ENCODE measurements around the gene DCTN2. TPM values are rescaled to one million over a fixed set of nuclear protein-coding genes. Genes with fewer than 3 reads are reported as not detected.
A peak's percentile ranks its signal among the peaks of the same experiment; 100 is the strongest.
"Not testable (repeated sequence)": the region's sequence is repeated elsewhere in the genome, so short reads cannot be mapped to it uniquely, and the experiment has no call there.

DCTN2 gene
- polyA plus RNA-seq, 1 donor from 2014 or later = 79.0 TPM

- Mint-ChIP-seq H3K4me3 (peak overlapping the region; percentile 93 to 100 (median 98)), H3K27me3 (peaks cover 1% of the 10 kb centered on the region), H3K36me3 (no peaks in the 10 kb centered on the region), H3K27ac (peak overlapping the region; percentile 99 to 100 (median 100)), H3K4me1 (peaks cover 36 to 39% (median 39%) of the 10 kb centered on the region in 3 donors), H3K9me3 (no peaks in the 10 kb centered on the region)
Observed at GRCh38 chr12:57521525-57522010, 25.4 kb downstream of the DCTN2 start.

GRCh38 chr12:57520053-57520818 lies 26.8 kb downstream of the DCTN2 start, which contains the start of gene DDIT3:
TSS of gene DDIT3 (minus strand) at chr12:57520514. CDS start at chr12:57517406, 3,108 bp downstream.
- Mint-ChIP-seq H3K4me1 (peaks cover 36 to 39% (median 39%) of the 10 kb centered on the region in 3 donors), H3K27ac (peak within 1 kb of the TSS; percentile 99 to 100 (median 100)), H3K27me3 (peaks cover 1% of the 10 kb centered on the region), H3K4me3 (peak within 1 kb of the TSS; percentile 93 to 100 (median 98)), H3K9me3 (no peaks in the 10 kb centered on the region), H3K36me3 (no peaks in the 10 kb centered on the region)

GRCh38 chr12:57519796-57520052 lies 27.3 kb downstream of the DCTN2 start:
- no peaks in the 10 kb centered on the region for H3K9me3 Mint-ChIP-seq

DNA sequence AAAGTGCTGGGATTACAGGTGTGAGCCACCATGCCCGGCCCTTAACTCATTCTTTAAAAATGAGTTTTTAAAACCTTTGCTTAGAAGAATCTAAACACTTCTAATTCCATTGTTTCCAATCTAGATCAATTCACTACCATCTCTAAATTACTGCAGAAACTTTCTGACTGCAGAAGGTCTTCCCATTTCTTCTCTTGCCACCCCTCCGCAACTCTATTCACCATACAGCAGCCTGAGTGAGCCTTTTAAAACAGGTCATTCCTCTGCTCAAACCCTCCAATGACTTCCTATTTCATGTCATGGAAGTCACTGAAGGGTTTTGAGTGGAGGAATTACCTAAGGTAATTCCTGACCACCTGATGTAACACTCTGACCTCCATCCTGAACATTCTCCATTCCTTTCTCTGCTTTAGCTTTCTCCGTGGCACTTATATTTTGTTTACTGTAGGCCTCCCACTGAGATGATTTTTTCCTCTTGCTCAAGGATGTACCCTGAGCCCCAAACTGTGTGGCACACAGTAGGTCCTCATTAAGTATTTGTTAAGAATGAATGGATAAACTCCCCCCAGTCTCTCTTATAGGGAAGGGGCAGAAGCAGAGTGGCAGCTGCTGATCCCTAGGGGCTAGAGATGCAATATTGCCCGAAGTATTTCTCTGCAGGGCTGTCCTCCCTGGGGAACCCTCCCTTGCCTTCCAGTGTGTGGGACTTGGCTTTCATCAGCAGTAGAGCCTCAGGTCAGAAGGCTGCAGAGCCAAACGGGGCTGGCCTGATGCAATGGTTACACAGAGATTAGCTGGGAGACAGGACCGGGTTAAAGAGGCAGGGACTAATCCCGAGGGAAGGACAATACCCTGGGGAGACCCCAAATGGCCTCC lies 27.8 kb downstream of the DCTN2 start:
- Mint-ChIP-seq H3K27ac (peak overlapping the region; percentile 99 to 100 (median 100)), H3K27me3 (peaks cover 1% of the 10 kb centered on the region), H3K9me3 (no peaks in the 10 kb centered on the region), H3K4me3 (peak overlapping the region; percentile 93 to 100 (median 98)), H3K4me1 (peaks cover 29 to 38% (median 33%) of the 10 kb centered on the region in 3 donors), H3K36me3 (no peaks in the 10 kb centered on the region)

More at GRCh38 chr12:57519796-57520052, 27.3 kb downstream of the DCTN2 start:
- H3K27me3 Mint-ChIP-seq = peaks cover 1% of the 10 kb centered on the region
- peaks cover 34 to 39% (median 39%) of the 10 kb centered on the region in 3 donors for H3K4me1 Mint-ChIP-seq
- no peaks in the 10 kb centered on the region for H3K36me3 Mint-ChIP-seq
- H3K27ac Mint-ChIP-seq = peak overlapping the region; percentile 99 to 100 (median 100)
- H3K4me3 Mint-ChIP-seq = peak overlapping the region; percentile 93 to 100 (median 98)

DNA sequence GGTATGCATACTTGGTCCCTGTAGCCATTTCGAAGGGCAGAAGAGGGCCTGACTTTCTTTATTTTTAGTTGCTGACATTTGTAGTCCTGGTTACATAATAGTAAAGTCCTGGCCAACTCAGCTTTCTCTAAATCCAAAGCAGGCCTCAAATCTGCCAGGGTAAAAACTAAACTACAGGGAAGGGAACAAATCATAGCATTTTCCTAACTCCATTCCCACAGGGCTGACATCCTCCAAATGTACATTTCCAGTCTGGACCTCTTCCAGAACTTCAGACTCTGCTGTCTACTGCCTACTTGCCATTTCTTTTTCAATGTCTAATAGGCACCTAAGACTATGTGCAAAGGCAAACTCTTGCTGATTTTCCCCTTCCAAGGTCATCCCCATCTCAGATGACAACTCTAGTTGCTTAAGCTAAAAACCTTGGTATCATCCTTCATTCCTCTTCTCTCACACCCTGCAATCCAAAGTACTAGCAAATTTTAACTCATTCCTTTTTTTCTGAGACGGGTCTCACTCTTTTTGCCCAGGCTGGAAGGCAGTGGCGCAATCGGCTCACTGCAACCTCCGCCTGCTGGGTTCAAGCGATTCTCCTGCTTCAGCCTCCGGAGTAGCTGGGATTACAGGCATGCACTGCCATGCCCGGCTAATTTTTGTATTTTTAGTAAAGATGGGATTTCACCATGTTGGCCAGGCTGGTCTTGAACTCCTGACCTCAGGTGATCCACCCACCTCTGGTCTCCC lies 28.6 kb downstream of the DCTN2 start:
- peak overlapping the region in 2 of 3 donors; percentile 87 to 99 for H3K27ac Mint-ChIP-seq
- peaks cover 22 to 30% (median 25%) of the 10 kb centered on the region in 3 donors for H3K4me1 Mint-ChIP-seq
- H3K4me3 Mint-ChIP-seq = peak overlapping the region; percentile 61 to 100 (median 96)
- H3K9me3 Mint-ChIP-seq = no peaks in the 10 kb centered on the region
- peaks cover 1% of the 10 kb centered on the region for H3K27me3 Mint-ChIP-seq
- H3K36me3 Mint-ChIP-seq = no peaks in the 10 kb centered on the region

DNA sequence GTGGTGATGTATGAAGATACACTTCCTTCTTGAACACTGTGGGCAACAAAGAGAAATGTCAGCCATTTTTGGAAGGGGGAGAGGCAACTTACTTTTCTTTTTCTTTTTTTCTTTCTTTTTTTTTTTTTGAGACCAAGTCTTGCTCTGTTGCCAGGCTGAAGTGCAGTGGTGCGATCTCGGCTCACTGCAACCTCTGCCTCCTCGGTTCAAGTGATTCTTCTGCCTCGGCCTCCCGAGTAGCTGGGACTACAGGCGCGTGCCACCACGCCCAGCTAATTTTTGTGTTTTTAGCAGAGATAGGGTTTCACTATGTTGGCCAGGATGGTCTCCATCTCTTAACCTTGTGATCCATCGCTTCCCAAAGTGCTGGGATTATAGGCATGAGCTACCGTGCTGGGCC lies 29.3 kb downstream of the DCTN2 start:
- H3K36me3 Mint-ChIP-seq = not testable (repeated sequence)

GRCh38 chr12:57517187-57517586 lies 29.8 kb downstream of the DCTN2 start:
- Mint-ChIP-seq H3K4me1 (peaks cover 22 to 28% (median 22%) of the 10 kb centered on the region in 3 donors), H3K27ac (peak overlapping the region in 2 of 3 donors; percentile 76 to 99), H3K27me3 (peaks cover 1% of the 10 kb centered on the region), H3K9me3 (no peaks in the 10 kb centered on the region), H3K4me3 (peak overlapping the region in 1 of 4 donors; percentile 70), H3K36me3 (peaks cover 2% of the 10 kb centered on the region)

More for the DNA sequence above, 29.3 kb downstream of the DCTN2 start:
- Mint-ChIP-seq H3K4me1 (peaks cover 22 to 29% (median 22%) of the 10 kb centered on the region in 3 donors), H3K4me3 (peak overlapping the region in 2 of 4 donors; percentile 70 to 73), H3K27ac (peak overlapping the region in 2 of 3 donors; percentile 76 to 99)
- H3K9me3 Mint-ChIP-seq, H3K27me3 Mint-ChIP-seq: not testable (repeated sequence)

GRCh38 chr12:57516617-57517153 lies 30.3 kb downstream of the DCTN2 start:
- peak overlapping the region in 1 of 4 donors; percentile 63 for H3K4me3 Mint-ChIP-seq
- H3K27ac Mint-ChIP-seq = peak overlapping the region in 2 of 3 donors; percentile 76 to 99
- H3K27me3 Mint-ChIP-seq = no peaks in the 10 kb centered on the region
- H3K9me3 Mint-ChIP-seq = no peaks in the 10 kb centered on the region
- peaks cover 2% of the 10 kb centered on the region for H3K36me3 Mint-ChIP-seq
- peaks cover 17 to 23% (median 18%) of the 10 kb centered on the region in 3 donors for H3K4me1 Mint-ChIP-seq

GRCh38 chr12:57515934-57516541 lies 31.0 kb downstream of the DCTN2 start:
- Mint-ChIP-seq H3K27me3 (no peaks in the 10 kb centered on the region), H3K4me1 (peaks cover 14 to 20% (median 16%) of the 10 kb centered on the region in 3 donors), H3K27ac (peak overlapping the region in 2 of 3 donors; percentile 92 to 99), H3K4me3 (peak overlapping the region in 2 of 4 donors; percentile 34 to 63), H3K9me3 (no peaks in the 10 kb centered on the region), H3K36me3 (peaks cover 2% of the 10 kb centered on the region)

DNA sequence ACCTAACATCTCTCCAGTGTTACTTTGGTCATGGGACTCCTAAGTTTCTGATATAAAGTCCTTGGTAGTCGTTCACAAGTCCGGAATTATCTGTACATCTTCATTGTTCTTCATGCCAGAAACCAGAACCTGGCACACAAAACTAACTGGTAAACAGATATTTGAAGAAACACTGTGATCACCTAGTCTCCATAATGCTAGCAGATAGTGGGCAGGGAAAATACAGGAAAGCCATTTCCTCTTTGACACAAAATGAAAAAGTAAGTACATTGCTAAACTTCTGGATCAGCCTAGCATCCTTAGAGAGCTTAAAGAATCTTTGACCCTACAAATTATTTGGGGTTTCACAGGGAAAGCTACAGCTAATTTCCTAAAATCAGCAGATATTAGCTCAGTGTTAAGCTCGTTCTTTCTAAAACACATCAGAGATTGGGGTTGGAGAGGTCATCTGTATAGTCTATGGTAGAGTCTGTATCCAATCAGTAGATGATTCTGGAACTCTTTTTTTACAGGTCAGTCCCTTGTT lies 31.5 kb downstream of the DCTN2 start:
- Mint-ChIP-seq H3K4me3 (no peak overlapping the region), H3K4me1 (peaks cover 14 to 19% (median 16%) of the 10 kb centered on the region in 3 donors), H3K9me3 (no peaks in the 10 kb centered on the region), H3K27ac (peak overlapping the region in 1 of 3 donors; percentile 99), H3K36me3 (peaks cover 2% of the 10 kb centered on the region), H3K27me3 (no peaks in the 10 kb centered on the region)

DNA sequence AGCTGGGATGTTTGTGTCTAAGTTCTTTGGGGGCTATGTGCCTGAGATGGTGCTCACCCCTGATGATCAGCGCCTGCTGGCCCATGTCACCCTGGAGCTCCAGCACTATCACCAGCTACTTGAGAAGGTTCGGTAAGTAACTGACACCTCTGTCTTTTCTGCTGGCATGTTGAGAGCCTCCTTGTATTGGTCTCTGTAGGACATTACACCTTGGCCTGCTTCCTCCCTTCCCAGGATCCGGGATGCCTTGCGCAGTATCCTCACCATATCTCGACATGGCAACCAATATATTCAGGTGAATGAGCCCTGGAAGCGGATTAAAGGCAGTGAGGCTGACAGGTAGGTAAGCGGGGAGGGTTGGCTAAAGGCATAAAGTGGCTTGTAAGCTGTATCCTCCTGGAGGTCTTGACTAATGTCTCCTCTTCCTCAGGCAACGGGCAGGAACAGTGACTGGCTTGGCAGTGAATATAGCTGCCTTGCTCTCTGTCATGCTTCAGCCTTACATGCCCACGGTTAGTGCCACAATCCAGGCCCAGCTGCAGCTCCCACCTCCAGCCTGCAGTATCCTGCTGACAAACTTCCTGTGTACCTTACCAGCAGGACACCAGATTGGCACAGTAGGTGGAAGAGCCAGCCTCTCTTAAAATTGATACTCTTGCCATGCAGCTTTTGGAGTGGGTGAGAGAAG lies 32.1 kb downstream of the DCTN2 start:
- no peaks in the 10 kb centered on the region for H3K9me3 Mint-ChIP-seq
- no peaks in the 10 kb centered on the region for H3K27me3 Mint-ChIP-seq
- H3K27ac Mint-ChIP-seq = peak overlapping the region in 1 of 3 donors; percentile 99
- peaks cover 2% of the 10 kb centered on the region for H3K36me3 Mint-ChIP-seq
- H3K4me3 Mint-ChIP-seq = no peak overlapping the region
- peaks cover 14 to 16% (median 15%) of the 10 kb centered on the region in 3 donors for H3K4me1 Mint-ChIP-seq

DNA sequence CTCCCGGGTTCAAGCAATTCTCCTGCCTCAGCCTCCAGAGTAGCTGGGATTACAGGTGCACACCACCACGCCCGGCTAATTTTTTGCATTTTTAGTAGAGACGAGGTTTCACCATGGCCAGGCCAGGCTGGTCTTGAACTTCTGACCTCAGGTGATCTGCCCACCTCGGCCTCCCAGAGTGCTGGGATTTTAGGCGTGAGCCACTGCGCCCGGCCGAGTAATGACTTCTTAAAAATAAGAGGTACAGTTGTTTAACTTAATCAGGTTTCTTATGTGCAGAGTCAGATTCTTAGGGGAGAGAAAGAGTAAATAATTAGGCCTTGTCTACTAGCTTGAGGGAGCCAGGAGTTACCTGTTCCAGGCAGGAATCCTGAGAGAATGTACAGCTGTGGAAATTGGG lies 32.7 kb downstream of the DCTN2 start:
- not testable (repeated sequence) for H3K4me3 Mint-ChIP-seq, H3K36me3 Mint-ChIP-seq
- peak overlapping the region in 1 of 3 donors; percentile 72 for H3K27ac Mint-ChIP-seq

DNA sequence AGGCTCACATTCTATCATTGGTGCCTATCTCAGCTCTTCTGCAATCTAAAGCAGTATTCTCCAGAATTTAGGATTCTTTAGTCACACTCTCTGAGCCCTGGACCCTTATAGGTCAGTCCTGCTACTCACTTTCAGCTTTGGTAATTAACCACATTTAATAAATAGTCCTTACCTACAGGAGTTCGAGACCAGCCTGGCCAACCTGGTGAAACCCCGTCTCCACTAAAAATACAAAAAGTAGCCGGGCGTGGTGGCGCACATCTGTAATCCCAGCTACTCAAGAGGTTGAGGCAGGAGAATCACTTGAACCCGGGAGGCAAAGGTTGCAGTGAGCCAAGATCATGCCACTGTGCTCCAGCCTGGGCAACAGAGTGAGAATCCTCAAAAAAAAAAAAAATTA lies 33.3 kb downstream of the DCTN2 start:
- not testable (repeated sequence) for H3K36me3 Mint-ChIP-seq, H3K9me3 Mint-ChIP-seq, H3K4me1 Mint-ChIP-seq, H3K27ac Mint-ChIP-seq, H3K27me3 Mint-ChIP-seq, H3K4me3 Mint-ChIP-seq

More for the DNA sequence above, 32.7 kb downstream of the DCTN2 start:
- H3K27me3 Mint-ChIP-seq, H3K9me3 Mint-ChIP-seq: not testable (repeated sequence)
- peaks cover 12 to 15% (median 13%) of the 10 kb centered on the region in 3 donors for H3K4me1 Mint-ChIP-seq
